HL-60 (cell line): Measurements from ENCODE around the gene KIF1B.
"Not testable (repeated sequence)": the region's sequence is repeated elsewhere in the genome, so short reads cannot be mapped to it uniquely, and the experiment has no call there.

Source experiments
- GABPA ChIP-seq: IDR thresholded peaks from 2 replicates; pipeline ENCODE4 v1.6.1; 2012; ENCODE audit warnings: low read depth
- POLR2AphosphoS5 ChIP-seq: IDR thresholded peaks from 2 replicates; pipeline ENCODE4 v1.6.1; 2012; ENCODE audit warnings: low read depth
- REST ChIP-seq: IDR thresholded peaks from 2 replicates; pipeline ENCODE4 v1.6.1; 2012; ENCODE audit warnings: low read depth; ENCODE audit not compliant: insufficient replicate concordance
- SPI1 ChIP-seq: IDR thresholded peaks from 2 replicates; pipeline ENCODE4 v1.6.1; 2012; ENCODE audit warnings: low read depth, mild to moderate bottlenecking, borderline replicate concordance
- TF ChIP-seq, protein P1 (sequence below): IDR thresholded peaks from one replicate; pipeline ENCODE4 v1.5.1; 2011; ENCODE audit warnings: low read length, control low read depth, inconsistent platforms; ENCODE audit not compliant: insufficient read depth

GRCh38 chr1:10425826-10426534 lies 215.6 kb downstream of the KIF1B start:
- TF ChIP-seq, protein P1, sequence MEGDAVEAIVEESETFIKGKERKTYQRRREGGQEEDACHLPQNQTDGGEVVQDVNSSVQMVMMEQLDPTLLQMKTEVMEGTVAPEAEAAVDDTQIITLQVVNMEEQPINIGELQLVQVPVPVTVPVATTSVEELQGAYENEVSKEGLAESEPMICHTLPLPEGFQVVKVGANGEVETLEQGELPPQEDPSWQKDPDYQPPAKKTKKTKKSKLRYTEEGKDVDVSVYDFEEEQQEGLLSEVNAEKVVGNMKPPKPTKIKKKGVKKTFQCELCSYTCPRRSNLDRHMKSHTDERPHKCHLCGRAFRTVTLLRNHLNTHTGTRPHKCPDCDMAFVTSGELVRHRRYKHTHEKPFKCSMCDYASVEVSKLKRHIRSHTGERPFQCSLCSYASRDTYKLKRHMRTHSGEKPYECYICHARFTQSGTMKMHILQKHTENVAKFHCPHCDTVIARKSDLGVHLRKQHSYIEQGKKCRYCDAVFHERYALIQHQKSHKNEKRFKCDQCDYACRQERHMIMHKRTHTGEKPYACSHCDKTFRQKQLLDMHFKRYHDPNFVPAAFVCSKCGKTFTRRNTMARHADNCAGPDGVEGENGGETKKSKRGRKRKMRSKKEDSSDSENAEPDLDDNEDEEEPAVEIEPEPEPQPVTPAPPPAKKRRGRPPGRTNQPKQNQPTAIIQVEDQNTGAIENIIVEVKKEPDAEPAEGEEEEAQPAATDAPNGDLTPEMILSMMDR = not testable (repeated sequence)
- not testable (repeated sequence) for TF ChIP-seq POLR2AphosphoS5, REST, GABPA, SPI1
